HL-60 (cell line): ENCODE results near the gene CEP162.

ENCODE experiments used
- POLR2AphosphoS5 ChIP-seq: IDR thresholded peaks from 2 replicates; pipeline ENCODE4 v1.6.1; 2012; ENCODE audit warnings: low read depth
- SPI1 ChIP-seq: IDR thresholded peaks from 2 replicates; pipeline ENCODE4 v1.6.1; 2012; ENCODE audit warnings: low read depth, mild to moderate bottlenecking, borderline replicate concordance
- TF ChIP-seq, protein P1 (sequence below): IDR thresholded peaks from one replicate; pipeline ENCODE4 v1.5.1; 2011; ENCODE audit warnings: low read length, control low read depth, inconsistent platforms; ENCODE audit not compliant: insufficient read depth

DNA sequence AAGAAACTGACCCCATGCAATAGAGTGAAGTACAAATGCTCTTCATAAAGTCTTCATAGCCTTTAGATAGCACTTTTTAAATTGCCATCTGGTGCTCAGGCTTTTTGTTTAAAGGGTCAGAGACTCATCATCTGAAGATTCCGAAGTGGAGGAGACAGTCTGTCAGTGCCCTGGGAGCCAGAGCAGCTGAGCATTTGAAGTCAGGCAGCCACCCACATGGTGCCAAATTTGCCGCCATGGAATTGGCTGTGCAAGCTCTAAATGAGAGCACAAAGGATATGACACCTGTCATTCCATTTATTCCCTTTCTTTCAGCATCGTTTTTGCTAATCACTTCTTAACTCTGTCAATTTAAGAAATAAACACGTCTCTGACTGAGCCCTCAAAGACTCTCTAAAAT is 32.8 kb upstream of the CEP162 start:
- TF ChIP-seq, protein P1, sequence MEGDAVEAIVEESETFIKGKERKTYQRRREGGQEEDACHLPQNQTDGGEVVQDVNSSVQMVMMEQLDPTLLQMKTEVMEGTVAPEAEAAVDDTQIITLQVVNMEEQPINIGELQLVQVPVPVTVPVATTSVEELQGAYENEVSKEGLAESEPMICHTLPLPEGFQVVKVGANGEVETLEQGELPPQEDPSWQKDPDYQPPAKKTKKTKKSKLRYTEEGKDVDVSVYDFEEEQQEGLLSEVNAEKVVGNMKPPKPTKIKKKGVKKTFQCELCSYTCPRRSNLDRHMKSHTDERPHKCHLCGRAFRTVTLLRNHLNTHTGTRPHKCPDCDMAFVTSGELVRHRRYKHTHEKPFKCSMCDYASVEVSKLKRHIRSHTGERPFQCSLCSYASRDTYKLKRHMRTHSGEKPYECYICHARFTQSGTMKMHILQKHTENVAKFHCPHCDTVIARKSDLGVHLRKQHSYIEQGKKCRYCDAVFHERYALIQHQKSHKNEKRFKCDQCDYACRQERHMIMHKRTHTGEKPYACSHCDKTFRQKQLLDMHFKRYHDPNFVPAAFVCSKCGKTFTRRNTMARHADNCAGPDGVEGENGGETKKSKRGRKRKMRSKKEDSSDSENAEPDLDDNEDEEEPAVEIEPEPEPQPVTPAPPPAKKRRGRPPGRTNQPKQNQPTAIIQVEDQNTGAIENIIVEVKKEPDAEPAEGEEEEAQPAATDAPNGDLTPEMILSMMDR = no peak
- TF ChIP-seq POLR2AphosphoS5 = no peak
- no peak for TF ChIP-seq SPI1
